WTC11 (cell line): ENCODE measurements around the gene CHRM2. TPM values are rescaled to one million over a fixed set of nuclear protein-coding genes. Genes with fewer than 3 reads are reported as not detected.

Experiments used
- ATAC-seq: fragments of 200-7000 bp; cut with Tn5 transposase; 2 replicates; pipeline ENCODE4 v1.10.0; 2021; ENCODE audit warnings: mild to moderate bottlenecking, moderate library complexity
- CTCF ChIA-PET: fragments of 300-600 bp; sonication (Branson Sonifier 250); formaldehyde crosslinking; loops from one replicate; lab custom pipeline; 2021; ENCODE audit warnings: antibody characterized with exemption; lab: Charles Lee
- POLR2A ChIA-PET: fragments of 350-600 bp; sonication (Branson Sonifier 250); formaldehyde crosslinking; loops from one replicate; lab custom pipeline; 2021; ENCODE audit warnings: antibody characterized with exemption; lab: Charles Lee
- DNase-seq: peaks from one replicate; pipeline ENCODE4 v3.0.0; 2021; ENCODE audit warnings: low spot score
- H3K27ac Mint-ChIP-seq: 2 replicates; pipeline ENCODE4 v1.8.0; 2021; ENCODE audit warnings: mixed read lengths
- H3K27me3 Mint-ChIP-seq: 2 replicates; pipeline ENCODE4 v1.8.0; 2021; ENCODE audit warnings: low read depth, mild to moderate bottlenecking, moderate library complexity, mixed read lengths
- H3K36me3 Mint-ChIP-seq: 2 replicates; pipeline ENCODE4 v1.8.0; 2021; ENCODE audit warnings: mixed read lengths
- H3K4me1 Mint-ChIP-seq: 2 replicates; pipeline ENCODE4 v1.8.0; 2022; ENCODE audit warnings: mixed read lengths
- H3K4me3 Mint-ChIP-seq: 2 replicates; pipeline ENCODE4 v1.8.0; 2021; ENCODE audit warnings: mild to moderate bottlenecking, moderate library complexity, mixed read lengths
- H3K9me3 Mint-ChIP-seq: 2 replicates; pipeline ENCODE4 v1.8.0; 2021; ENCODE audit warnings: mixed read lengths
- ETV6 ChIP-seq: sonication (generic); formaldehyde crosslinking; IDR thresholded peaks from 2 replicates; pipeline ENCODE4 v1.8.1; 2022; ENCODE audit warnings: mild to moderate bottlenecking, missing genetic modification reagents
- FOXJ3 ChIP-seq: sonication (generic); formaldehyde crosslinking; IDR thresholded peaks from 2 replicates; pipeline ENCODE4 v1.9.0; 2021; ENCODE audit warnings: missing genetic modification reagents, mild to moderate bottlenecking, borderline replicate concordance
- FOXP1 ChIP-seq: sonication (generic); formaldehyde crosslinking; IDR thresholded peaks from 2 replicates; pipeline ENCODE4 v1.8.0; 2022; ENCODE audit warnings: missing genetic modification reagents, mild to moderate bottlenecking, moderate library complexity, borderline replicate concordance
- JAZF1 ChIP-seq: fragments of 250-450 bp; sonication (Bioruptor Pico); IDR thresholded peaks from 2 replicates; pipeline ENCODE4 v1.9.0; 2021; ENCODE audit warnings: moderate library complexity, mild to moderate bottlenecking, inconsistent platforms
- JUN ChIP-seq: sonication (generic); formaldehyde crosslinking; IDR thresholded peaks from 2 replicates; pipeline ENCODE4 v1.8.0; 2023; ENCODE audit warnings: mild to moderate bottlenecking, missing genetic modification reagents
- NFE2L1 ChIP-seq: sonication (generic); formaldehyde crosslinking; IDR thresholded peaks from 2 replicates; pipeline ENCODE4 v1.8.1; 2023; ENCODE audit warnings: missing genetic modification reagents
- OVOL2 ChIP-seq: fragments of 250-450 bp; sonication (Bioruptor Pico); IDR thresholded peaks from 2 replicates; pipeline ENCODE4 v1.9.0; 2021; ENCODE audit warnings: mild to moderate bottlenecking, borderline replicate concordance
- PRRX2 ChIP-seq: fragments of 250-450 bp; sonication (Bioruptor Pico); IDR thresholded peaks from 2 replicates; pipeline ENCODE4 v1.8.0; 2021; ENCODE audit warnings: mild to moderate bottlenecking
- SMAD3 ChIP-seq: sonication (generic); formaldehyde crosslinking; IDR thresholded peaks from 2 replicates; pipeline ENCODE4 v1.8.0; 2022; ENCODE audit warnings: missing genetic modification reagents, mild to moderate bottlenecking, borderline replicate concordance
- TEAD4 ChIP-seq: sonication (generic); formaldehyde crosslinking; IDR thresholded peaks from 2 replicates; pipeline ENCODE4 v1.8.0; 2022; ENCODE audit warnings: mild to moderate bottlenecking, missing genetic modification reagents
- ZNF219 ChIP-seq: sonication (generic); formaldehyde crosslinking; IDR thresholded peaks from 2 replicates; pipeline ENCODE4 v1.8.0; 2023; ENCODE audit warnings: missing genetic modification reagents, mild to moderate bottlenecking, borderline replicate concordance
- ZNF396 ChIP-seq: fragments of 250-450 bp; sonication (Bioruptor Pico); IDR thresholded peaks from 2 replicates; pipeline ENCODE4 v1.8.0; 2021; ENCODE audit warnings: mild to moderate bottlenecking, moderate library complexity, borderline replicate concordance
- ZNF671 ChIP-seq: fragments of 250-450 bp; sonication (Bioruptor Pico); IDR thresholded peaks from 2 replicates; pipeline ENCODE4 v1.8.0; 2021; ENCODE audit warnings: mild to moderate bottlenecking
- total RNA-seq: library from RNA; stranded (reverse); gene quantifications from 3 replicates; pipeline ENCODE4 v1.2.3, GENCODE V29; 2021
- TF ChIP-seq, protein P1 (sequence below): fragments of 250-450 bp; sonication (Bioruptor Pico); IDR thresholded peaks from 2 replicates; pipeline ENCODE4 v1.8.0; 2021; ENCODE audit warnings: mild to moderate bottlenecking
- TF ChIP-seq, protein P2 (sequence below): fragments of 250-450 bp; sonication (Bioruptor Pico); IDR thresholded peaks from 2 replicates; pipeline ENCODE4 v1.9.0; 2021; ENCODE audit warnings: mild to moderate bottlenecking
- TF ChIP-seq, protein P3 (sequence below): sonication (generic); formaldehyde crosslinking; conservative IDR thresholded peaks from 2 replicates; pipeline ENCODE4 v1.8.1; 2022; ENCODE audit warnings: mild to moderate bottlenecking, missing genetic modification reagents
- TF ChIP-seq, protein P4 (sequence below): fragments of 250-450 bp; sonication (Bioruptor Pico); IDR thresholded peaks from 2 replicates; pipeline ENCODE4 v1.9.0; 2021; ENCODE audit warnings: moderate library complexity, mild to moderate bottlenecking, inconsistent platforms, borderline replicate concordance
- TF ChIP-seq, protein P5 (sequence below): sonication (generic); formaldehyde crosslinking; IDR thresholded peaks from 2 replicates; pipeline ENCODE4 v1.8.1; 2023; ENCODE audit warnings: mild to moderate bottlenecking, missing genetic modification reagents, borderline replicate concordance
- TF ChIP-seq, protein P6 (sequence below): sonication (generic); formaldehyde crosslinking; IDR thresholded peaks from 2 replicates; pipeline ENCODE4 v1.8.1; 2023; ENCODE audit warnings: mild to moderate bottlenecking, missing genetic modification reagents
- TF ChIP-seq, protein P7 (sequence below): sonication (generic); formaldehyde crosslinking; IDR thresholded peaks from 2 replicates; pipeline ENCODE4 v1.8.0; 2022; ENCODE audit warnings: missing genetic modification reagents

Gene CHRM2
- total RNA-seq, 1 experiment from 2014 or later = 0.15 TPM

DNA sequence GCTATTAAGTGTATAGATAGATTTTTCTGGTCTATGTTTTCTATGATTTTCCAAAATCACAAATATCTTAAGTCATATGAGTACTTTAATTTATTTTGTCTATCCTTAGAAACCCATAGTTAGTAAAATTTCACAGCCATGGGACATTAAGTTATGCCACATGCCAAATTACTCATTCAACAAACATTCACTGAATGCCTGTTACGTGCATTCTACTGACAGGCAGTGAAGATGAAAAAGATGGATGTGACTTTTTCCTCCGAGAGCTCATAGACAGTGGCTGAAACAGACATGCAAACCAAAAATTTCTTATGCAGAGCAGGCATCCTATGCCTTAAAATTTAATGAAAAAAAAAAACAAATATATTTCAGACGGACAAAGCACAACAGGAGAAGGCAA lies 84.9 kb downstream of the CHRM2 start:
- Mint-ChIP-seq H3K36me3 (no peaks in the 10 kb centered on the region), H3K27ac (no peak overlapping the region), H3K9me3 (peaks cover 8% of the 10 kb centered on the region), H3K4me1 (no peaks in the 10 kb centered on the region), H3K27me3 (no peaks in the 10 kb centered on the region), H3K4me3 (no peak overlapping the region)
- no peak for TF ChIP-seq FOXP1 (CRISPR knock-in tag)
- TF ChIP-seq ETV6 = no peak
- TF ChIP-seq, protein P1, sequence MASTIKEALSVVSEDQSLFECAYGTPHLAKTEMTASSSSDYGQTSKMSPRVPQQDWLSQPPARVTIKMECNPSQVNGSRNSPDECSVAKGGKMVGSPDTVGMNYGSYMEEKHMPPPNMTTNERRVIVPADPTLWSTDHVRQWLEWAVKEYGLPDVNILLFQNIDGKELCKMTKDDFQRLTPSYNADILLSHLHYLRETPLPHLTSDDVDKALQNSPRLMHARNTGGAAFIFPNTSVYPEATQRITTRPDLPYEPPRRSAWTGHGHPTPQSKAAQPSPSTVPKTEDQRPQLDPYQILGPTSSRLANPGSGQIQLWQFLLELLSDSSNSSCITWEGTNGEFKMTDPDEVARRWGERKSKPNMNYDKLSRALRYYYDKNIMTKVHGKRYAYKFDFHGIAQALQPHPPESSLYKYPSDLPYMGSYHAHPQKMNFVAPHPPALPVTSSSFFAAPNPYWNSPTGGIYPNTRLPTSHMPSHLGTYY (CRISPR knock-in tag) = no peak
- TF ChIP-seq, protein P2, sequence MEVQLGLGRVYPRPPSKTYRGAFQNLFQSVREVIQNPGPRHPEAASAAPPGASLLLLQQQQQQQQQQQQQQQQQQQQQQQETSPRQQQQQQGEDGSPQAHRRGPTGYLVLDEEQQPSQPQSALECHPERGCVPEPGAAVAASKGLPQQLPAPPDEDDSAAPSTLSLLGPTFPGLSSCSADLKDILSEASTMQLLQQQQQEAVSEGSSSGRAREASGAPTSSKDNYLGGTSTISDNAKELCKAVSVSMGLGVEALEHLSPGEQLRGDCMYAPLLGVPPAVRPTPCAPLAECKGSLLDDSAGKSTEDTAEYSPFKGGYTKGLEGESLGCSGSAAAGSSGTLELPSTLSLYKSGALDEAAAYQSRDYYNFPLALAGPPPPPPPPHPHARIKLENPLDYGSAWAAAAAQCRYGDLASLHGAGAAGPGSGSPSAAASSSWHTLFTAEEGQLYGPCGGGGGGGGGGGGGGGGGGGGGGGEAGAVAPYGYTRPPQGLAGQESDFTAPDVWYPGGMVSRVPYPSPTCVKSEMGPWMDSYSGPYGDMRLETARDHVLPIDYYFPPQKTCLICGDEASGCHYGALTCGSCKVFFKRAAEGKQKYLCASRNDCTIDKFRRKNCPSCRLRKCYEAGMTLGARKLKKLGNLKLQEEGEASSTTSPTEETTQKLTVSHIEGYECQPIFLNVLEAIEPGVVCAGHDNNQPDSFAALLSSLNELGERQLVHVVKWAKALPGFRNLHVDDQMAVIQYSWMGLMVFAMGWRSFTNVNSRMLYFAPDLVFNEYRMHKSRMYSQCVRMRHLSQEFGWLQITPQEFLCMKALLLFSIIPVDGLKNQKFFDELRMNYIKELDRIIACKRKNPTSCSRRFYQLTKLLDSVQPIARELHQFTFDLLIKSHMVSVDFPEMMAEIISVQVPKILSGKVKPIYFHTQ (CRISPR knock-in tag) = no peak
- TF ChIP-seq SMAD3 (CRISPR knock-in tag) = no peak
- TF ChIP-seq ZNF671 (CRISPR knock-in tag) = no peak
- no peak for TF ChIP-seq NFE2L1 (CRISPR knock-in tag)
- no peak for TF ChIP-seq ZNF219 (CRISPR knock-in tag)
- no peak for TF ChIP-seq TEAD4 (CRISPR knock-in tag)
- TF ChIP-seq, protein P3, sequence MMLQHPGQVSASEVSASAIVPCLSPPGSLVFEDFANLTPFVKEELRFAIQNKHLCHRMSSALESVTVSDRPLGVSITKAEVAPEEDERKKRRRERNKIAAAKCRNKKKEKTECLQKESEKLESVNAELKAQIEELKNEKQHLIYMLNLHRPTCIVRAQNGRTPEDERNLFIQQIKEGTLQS (CRISPR knock-in tag) = no peak
- no peak for TF ChIP-seq PRRX2 (CRISPR knock-in tag)
- TF ChIP-seq, protein P4, sequence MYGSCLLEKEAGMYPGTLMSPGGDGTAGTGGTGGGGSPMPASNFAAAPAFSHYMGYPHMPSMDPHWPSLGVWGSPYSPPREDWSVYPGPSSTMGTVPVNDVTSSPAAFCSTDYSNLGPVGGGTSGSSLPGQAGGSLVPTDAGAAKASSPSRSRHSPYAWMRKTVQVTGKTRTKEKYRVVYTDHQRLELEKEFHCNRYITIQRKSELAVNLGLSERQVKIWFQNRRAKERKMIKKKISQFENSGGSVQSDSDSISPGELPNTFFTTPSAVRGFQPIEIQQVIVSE (CRISPR knock-in tag) = no peak
- no peak for TF ChIP-seq ZNF396 (CRISPR knock-in tag)
- no peak for TF ChIP-seq OVOL2 (CRISPR knock-in tag)
- TF ChIP-seq, protein P5, sequence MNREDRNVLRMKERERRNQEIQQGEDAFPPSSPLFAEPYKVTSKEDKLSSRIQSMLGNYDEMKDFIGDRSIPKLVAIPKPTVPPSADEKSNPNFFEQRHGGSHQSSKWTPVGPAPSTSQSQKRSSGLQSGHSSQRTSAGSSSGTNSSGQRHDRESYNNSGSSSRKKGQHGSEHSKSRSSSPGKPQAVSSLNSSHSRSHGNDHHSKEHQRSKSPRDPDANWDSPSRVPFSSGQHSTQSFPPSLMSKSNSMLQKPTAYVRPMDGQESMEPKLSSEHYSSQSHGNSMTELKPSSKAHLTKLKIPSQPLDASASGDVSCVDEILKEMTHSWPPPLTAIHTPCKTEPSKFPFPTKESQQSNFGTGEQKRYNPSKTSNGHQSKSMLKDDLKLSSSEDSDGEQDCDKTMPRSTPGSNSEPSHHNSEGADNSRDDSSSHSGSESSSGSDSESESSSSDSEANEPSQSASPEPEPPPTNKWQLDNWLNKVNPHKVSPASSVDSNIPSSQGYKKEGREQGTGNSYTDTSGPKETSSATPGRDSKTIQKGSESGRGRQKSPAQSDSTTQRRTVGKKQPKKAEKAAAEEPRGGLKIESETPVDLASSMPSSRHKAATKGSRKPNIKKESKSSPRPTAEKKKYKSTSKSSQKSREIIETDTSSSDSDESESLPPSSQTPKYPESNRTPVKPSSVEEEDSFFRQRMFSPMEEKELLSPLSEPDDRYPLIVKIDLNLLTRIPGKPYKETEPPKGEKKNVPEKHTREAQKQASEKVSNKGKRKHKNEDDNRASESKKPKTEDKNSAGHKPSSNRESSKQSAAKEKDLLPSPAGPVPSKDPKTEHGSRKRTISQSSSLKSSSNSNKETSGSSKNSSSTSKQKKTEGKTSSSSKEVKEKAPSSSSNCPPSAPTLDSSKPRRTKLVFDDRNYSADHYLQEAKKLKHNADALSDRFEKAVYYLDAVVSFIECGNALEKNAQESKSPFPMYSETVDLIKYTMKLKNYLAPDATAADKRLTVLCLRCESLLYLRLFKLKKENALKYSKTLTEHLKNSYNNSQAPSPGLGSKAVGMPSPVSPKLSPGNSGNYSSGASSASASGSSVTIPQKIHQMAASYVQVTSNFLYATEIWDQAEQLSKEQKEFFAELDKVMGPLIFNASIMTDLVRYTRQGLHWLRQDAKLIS (CRISPR knock-in tag) = no peak
- no peak for TF ChIP-seq JAZF1 (CRISPR knock-in tag)
- no peak for DNase-seq
- ChIA-PET CTCF (no interaction called here), POLR2A (no interaction called here)
- no peak for ATAC-seq

DNA sequence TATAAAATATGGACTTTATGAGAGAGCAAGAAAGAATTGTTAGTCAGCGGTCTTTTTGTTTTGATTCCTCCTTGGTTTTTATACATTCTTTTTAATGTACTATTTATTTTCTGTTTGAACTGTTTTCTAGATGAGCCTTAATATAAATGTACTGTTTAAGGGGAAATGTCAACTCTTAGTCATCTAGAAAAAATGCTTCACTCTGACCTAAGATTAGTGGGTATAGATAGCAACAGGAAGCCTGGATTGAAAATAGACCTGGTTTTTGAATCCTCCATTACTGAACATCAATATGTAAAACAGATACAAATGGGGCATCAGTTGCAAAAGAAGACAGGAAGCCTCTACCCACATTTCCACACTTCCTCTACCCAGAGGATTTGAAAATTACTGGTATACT lies 87.8 kb downstream of the CHRM2 start:
- no peaks in the 10 kb centered on the region for H3K27me3 Mint-ChIP-seq
- H3K4me3 Mint-ChIP-seq = no peak overlapping the region
- peaks cover 12% of the 10 kb centered on the region for H3K9me3 Mint-ChIP-seq
- POLR2A ChIA-PET = no interaction called here
- H3K4me1 Mint-ChIP-seq = no peaks in the 10 kb centered on the region
- H3K27ac Mint-ChIP-seq = no peak overlapping the region
- ATAC-seq (no peak), DNase-seq (no peak)
- no peaks in the 10 kb centered on the region for H3K36me3 Mint-ChIP-seq
- CTCF ChIA-PET = no interaction called here
- TF ChIP-seq FOXJ3 = no peak
- TF ChIP-seq JUN (CRISPR knock-in tag) = no peak
- TF ChIP-seq, protein P6, sequence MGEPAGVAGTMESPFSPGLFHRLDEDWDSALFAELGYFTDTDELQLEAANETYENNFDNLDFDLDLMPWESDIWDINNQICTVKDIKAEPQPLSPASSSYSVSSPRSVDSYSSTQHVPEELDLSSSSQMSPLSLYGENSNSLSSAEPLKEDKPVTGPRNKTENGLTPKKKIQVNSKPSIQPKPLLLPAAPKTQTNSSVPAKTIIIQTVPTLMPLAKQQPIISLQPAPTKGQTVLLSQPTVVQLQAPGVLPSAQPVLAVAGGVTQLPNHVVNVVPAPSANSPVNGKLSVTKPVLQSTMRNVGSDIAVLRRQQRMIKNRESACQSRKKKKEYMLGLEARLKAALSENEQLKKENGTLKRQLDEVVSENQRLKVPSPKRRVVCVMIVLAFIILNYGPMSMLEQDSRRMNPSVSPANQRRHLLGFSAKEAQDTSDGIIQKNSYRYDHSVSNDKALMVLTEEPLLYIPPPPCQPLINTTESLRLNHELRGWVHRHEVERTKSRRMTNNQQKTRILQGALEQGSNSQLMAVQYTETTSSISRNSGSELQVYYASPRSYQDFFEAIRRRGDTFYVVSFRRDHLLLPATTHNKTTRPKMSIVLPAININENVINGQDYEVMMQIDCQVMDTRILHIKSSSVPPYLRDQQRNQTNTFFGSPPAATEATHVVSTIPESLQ (CRISPR knock-in tag) = no peak
- TF ChIP-seq, protein P7, sequence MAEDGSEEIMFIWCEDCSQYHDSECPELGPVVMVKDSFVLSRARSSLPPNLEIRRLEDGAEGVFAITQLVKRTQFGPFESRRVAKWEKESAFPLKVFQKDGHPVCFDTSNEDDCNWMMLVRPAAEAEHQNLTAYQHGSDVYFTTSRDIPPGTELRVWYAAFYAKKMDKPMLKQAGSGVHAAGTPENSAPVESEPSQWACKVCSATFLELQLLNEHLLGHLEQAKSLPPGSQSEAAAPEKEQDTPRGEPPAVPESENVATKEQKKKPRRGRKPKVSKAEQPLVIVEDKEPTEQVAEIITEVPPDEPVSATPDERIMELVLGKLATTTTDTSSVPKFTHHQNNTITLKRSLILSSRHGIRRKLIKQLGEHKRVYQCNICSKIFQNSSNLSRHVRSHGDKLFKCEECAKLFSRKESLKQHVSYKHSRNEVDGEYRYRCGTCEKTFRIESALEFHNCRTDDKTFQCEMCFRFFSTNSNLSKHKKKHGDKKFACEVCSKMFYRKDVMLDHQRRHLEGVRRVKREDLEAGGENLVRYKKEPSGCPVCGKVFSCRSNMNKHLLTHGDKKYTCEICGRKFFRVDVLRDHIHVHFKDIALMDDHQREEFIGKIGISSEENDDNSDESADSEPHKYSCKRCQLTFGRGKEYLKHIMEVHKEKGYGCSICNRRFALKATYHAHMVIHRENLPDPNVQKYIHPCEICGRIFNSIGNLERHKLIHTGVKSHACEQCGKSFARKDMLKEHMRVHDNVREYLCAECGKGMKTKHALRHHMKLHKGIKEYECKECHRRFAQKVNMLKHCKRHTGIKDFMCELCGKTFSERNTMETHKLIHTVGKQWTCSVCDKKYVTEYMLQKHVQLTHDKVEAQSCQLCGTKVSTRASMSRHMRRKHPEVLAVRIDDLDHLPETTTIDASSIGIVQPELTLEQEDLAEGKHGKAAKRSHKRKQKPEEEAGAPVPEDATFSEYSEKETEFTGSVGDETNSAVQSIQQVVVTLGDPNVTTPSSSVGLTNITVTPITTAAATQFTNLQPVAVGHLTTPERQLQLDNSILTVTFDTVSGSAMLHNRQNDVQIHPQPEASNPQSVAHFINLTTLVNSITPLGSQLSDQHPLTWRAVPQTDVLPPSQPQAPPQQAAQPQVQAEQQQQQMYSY (CRISPR knock-in tag) = no peak
